ENCODE measurements around the gene PNMA6A. TPM values are rescaled to one million over a fixed set of nuclear protein-coding genes. Genes with fewer than 3 reads are reported as not detected.

The PNMA6A gene
- total and polyA plus RNA-seq, 9 of the 15 experiments (the other 6 are each of a cell fraction or from before 2014, with no cell fraction given), result 0.10 to 6.9 (median 1.3) TPM

GRCh38 chrX:153064061-153064460 is 8.2 kb upstream of the PNMA6A start:
- H4K20me1 ChIP-seq (replicated peaks; ENCODE audit: control insufficient read depth, insufficient read depth, low read length), result no peaks in the 10 kb centered on the region
- BruUV-seq (replicated peaks), result no TSS peak
- no peak overlapping the region for H3K9ac ChIP-seq (ENCODE audit: insufficient read depth in 1 of 2, low read depth in 2 of 2, low read length in 2 of 2)
- H3K9me1 ChIP-seq (ENCODE audit: control insufficient read depth, insufficient read depth, low read length), result no peaks in the 10 kb centered on the region
- no peak overlapping the region for H3K4me2 ChIP-seq (ENCODE audit: insufficient read depth, low read length)
- H3K36me3 ChIP-seq (ENCODE audit: control insufficient read depth, insufficient read depth, low read length), result no peaks in the 10 kb centered on the region
- 40% methylated on average over 2 of the region's 2 CpGs for WGBS (ENCODE audit: insufficient coverage, low coverage, missing lambda C conversion rate)
- no peaks in the 10 kb centered on the region for H3K79me2 ChIP-seq (ENCODE audit: control insufficient read depth, insufficient read depth, low read length)
- H3K4me1 ChIP-seq (replicated peaks in 1 of 2; ENCODE audit: control insufficient read depth in 2 of 2, insufficient read depth in 2 of 2, low read length in 2 of 2), result peaks cover 4 to 18% of the 10 kb centered on the region in 2 experiments; a peak in 4 of 5 replicates
- no peak overlapping the region for H3K27ac ChIP-seq (ENCODE audit: extremely low read depth, low read depth, low read length)
- H3K9me3 ChIP-seq (replicated peaks; ENCODE audit: control insufficient read depth, insufficient read depth, low read depth, low read length), result no peaks in the 10 kb centered on the region
- H3K4me3 ChIP-seq, result no peak overlapping the region
- ChIA-PET CTCF (ENCODE audit: low intra/inter-chr PET ratio) (no interaction called here), POLR2A (no interaction called here)
- DNase-seq (ENCODE audit: extremely low read depth in 1 of 4, low spot score in 3 of 4) (peak; percentile 12 to 25 (median 18)), FAIRE-seq (no peak), ATAC-seq (no peak)
- H2AFZ ChIP-seq (ENCODE audit: low read depth, low read length), result peak overlapping the region; percentile 72
- in situ Hi-C loops (cut with MboI) (no loop called here), intact Hi-C loops (cut with micrococcal nuclease) (loop anchor here (5.0 kb wide), 1 partner anchor 253 kb away; no protein-coding TSS in a partner anchor)
- no peaks in the 10 kb centered on the region for H3K27me3 ChIP-seq (ENCODE audit: control insufficient read depth in 2 of 2, insufficient read depth in 2 of 2, low read length in 2 of 2)
- TF ChIP-seq ZNF76 (CRISPR knock-in tag; IDR thresholded peaks at IDR 0.05; ENCODE audit: borderline replicate concordance) (no peak), ZNF316 (IDR thresholded peaks at IDR 0.05) (peak; percentile 36; the same call in 1 of the 2 replicates)

- DNase-seq (ENCODE audit: extremely low read depth in 1 of 4, low spot score in 3 of 4), result peak; percentile 16 to 41 (median 30)
- no peak overlapping the region for H3K4me3 ChIP-seq
- no peaks in the 10 kb centered on the region for H3K9me1 ChIP-seq (ENCODE audit: control insufficient read depth, insufficient read depth, low read length)
- peak overlapping the region; percentile 37; the same call in 1 of the 2 replicates for H3K4me2 ChIP-seq (ENCODE audit: insufficient read depth, low read length)
- H2AFZ ChIP-seq (ENCODE audit: low read depth, low read length), result peak overlapping the region; percentile 88
- in situ Hi-C loops (cut with MboI), result no loop called here
- H3K9ac ChIP-seq (ENCODE audit: insufficient read depth in 1 of 2, low read depth in 2 of 2, low read length in 2 of 2), result peak overlapping the region in 1 of 2 experiments; percentile 31; a peak in 2 of 4 replicates
- 20% methylated on average over 6 of the region's 6 CpGs for WGBS (ENCODE audit: insufficient coverage, low coverage, missing lambda C conversion rate)
- no peaks in the 10 kb centered on the region for H3K9me3 ChIP-seq (replicated peaks; ENCODE audit: control insufficient read depth, insufficient read depth, low read depth, low read length)
- H3K36me3 ChIP-seq (ENCODE audit: control insufficient read depth, insufficient read depth, low read length), result no peaks in the 10 kb centered on the region
- no peaks in the 10 kb centered on the region for H3K27me3 ChIP-seq (ENCODE audit: control insufficient read depth in 2 of 2, insufficient read depth in 2 of 2, low read length in 2 of 2)
- H4K20me1 ChIP-seq (replicated peaks; ENCODE audit: control insufficient read depth, insufficient read depth, low read length), result no peaks in the 10 kb centered on the region
- H3K79me2 ChIP-seq (ENCODE audit: control insufficient read depth, insufficient read depth, low read length), result no peaks in the 10 kb centered on the region
- peak; percentile 55; the same call in 1 of the 3 replicates for ATAC-seq
- CTCF ChIA-PET (ENCODE audit: low intra/inter-chr PET ratio), result no interaction called here
- H3K27ac ChIP-seq (ENCODE audit: extremely low read depth, low read depth, low read length), result no peak overlapping the region
- peaks cover 4 to 18% of the 10 kb centered on the region in 2 experiments; a peak in 4 of 5 replicates for H3K4me1 ChIP-seq (replicated peaks in 1 of 2; ENCODE audit: control insufficient read depth in 2 of 2, insufficient read depth in 2 of 2, low read length in 2 of 2)
- BruUV-seq (replicated peaks), result no TSS peak
- intact Hi-C loops (cut with micrococcal nuclease), result no loop called here
- FAIRE-seq, result no peak
- POLR2A ChIA-PET, result no interaction called here
- TF ChIP-seq, protein P1, sequence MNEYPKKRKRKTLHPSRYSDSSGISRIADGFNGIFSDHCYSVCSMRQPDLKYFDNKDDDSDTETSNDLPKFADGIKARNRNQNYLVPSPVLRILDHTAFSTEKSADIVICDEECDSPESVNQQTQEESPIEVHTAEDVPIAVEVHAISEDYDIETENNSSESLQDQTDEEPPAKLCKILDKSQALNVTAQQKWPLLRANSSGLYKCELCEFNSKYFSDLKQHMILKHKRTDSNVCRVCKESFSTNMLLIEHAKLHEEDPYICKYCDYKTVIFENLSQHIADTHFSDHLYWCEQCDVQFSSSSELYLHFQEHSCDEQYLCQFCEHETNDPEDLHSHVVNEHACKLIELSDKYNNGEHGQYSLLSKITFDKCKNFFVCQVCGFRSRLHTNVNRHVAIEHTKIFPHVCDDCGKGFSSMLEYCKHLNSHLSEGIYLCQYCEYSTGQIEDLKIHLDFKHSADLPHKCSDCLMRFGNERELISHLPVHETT (CRISPR knock-in tag; conservative IDR thresholded peaks at IDR 0.05 in 1 of 2, IDR thresholded peaks at IDR 0.05 in 1 of 2), result peak in 1 of 2 experiments; percentile 54; a peak in 2 of 4 replicates
- TF ChIP-seq, protein P2, sequence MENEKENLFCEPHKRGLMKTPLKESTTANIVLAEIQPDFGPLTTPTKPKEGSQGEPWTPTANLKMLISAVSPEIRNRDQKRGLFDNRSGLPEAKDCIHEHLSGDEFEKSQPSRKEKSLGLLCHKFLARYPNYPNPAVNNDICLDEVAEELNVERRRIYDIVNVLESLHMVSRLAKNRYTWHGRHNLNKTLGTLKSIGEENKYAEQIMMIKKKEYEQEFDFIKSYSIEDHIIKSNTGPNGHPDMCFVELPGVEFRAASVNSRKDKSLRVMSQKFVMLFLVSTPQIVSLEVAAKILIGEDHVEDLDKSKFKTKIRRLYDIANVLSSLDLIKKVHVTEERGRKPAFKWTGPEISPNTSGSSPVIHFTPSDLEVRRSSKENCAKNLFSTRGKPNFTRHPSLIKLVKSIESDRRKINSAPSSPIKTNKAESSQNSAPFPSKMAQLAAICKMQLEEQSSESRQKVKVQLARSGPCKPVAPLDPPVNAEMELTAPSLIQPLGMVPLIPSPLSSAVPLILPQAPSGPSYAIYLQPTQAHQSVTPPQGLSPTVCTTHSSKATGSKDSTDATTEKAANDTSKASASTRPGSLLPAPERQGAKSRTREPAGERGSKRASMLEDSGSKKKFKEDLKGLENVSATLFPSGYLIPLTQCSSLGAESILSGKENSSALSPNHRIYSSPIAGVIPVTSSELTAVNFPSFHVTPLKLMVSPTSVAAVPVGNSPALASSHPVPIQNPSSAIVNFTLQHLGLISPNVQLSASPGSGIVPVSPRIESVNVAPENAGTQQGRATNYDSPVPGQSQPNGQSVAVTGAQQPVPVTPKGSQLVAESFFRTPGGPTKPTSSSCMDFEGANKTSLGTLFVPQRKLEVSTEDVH (IDR thresholded peaks at IDR 0.05; ENCODE audit: low read depth, partially characterized antibody), result no peak
- no peak for TF ChIP-seq TEAD2 (tag; IDR thresholded peaks at IDR 0.05)
- TF ChIP-seq DPF2 (IDR thresholded peaks at IDR 0.05), result no peak
- no peak for TF ChIP-seq PHF20 (IDR thresholded peaks at IDR 0.05; ENCODE audit: partially characterized antibody)
- TF ChIP-seq SMC3 (conservative IDR thresholded peaks at IDR 0.05; ENCODE audit: insufficient read depth, low read depth, low read length), result no peak
- no peak for TF ChIP-seq HMG20B (CRISPR knock-in tag; IDR thresholded peaks at IDR 0.05)
- TF ChIP-seq ZNF696 (CRISPR knock-in tag; conservative IDR thresholded peaks at IDR 0.05), result no peak
- no peak for TF ChIP-seq ZBTB1 (CRISPR knock-in tag; IDR thresholded peaks at IDR 0.05; ENCODE audit: borderline replicate concordance, low read depth)
- TF ChIP-seq SREBF2 (CRISPR knock-in tag; IDR thresholded peaks at IDR 0.05), result no peak
These were observed 6.9 kb upstream of the PNMA6A start for GRCh38 chrX:153065389-153065788.
